Measurements from ENCODE around the gene ZNF700.
A peak's percentile ranks its signal among the peaks of the same experiment; 100 is the strongest.
"Not testable (repeated sequence)": the region's sequence is repeated elsewhere in the genome, so short reads cannot be mapped to it uniquely, and the experiment has no call there.

The ZNF700 gene

GRCh38 chr19:11924886-11925650 is at the start of gene ZNF700:
ZNF700 (plus strand) TSS chr19:11925107; CDS start chr19:11925211, 104 bp downstream.
- peak; percentile 97 for DNase-seq

- not testable (repeated sequence) for DNase-seq
Observed at GRCh38 chr19:11879687-11880266, 45.1 kb upstream of the ZNF700 start.

- DNase-seq = no peak
Observed at GRCh38 chr19:11880598-11880997, 44.3 kb upstream of the ZNF700 start.

- DNase-seq = peak; percentile 50
Observed at GRCh38 chr19:11881151-11881800, 43.6 kb upstream of the ZNF700 start.

- DNase-seq = no peak
Observed at GRCh38 chr19:11882606-11883005, 42.3 kb upstream of the ZNF700 start.

- no peak for DNase-seq
Observed at GRCh38 chr19:11887234-11887610, 37.7 kb upstream of the ZNF700 start.

- DNase-seq = peak; percentile 12
Observed at GRCh38 chr19:11887611-11888531, 37.0 kb upstream of the ZNF700 start, which contains the start of gene ZNF69. ZNF69 (plus strand) TSS chr19:11887782; CDS start chr19:11887924, 142 bp downstream.

GRCh38 chr19:11889901-11890300 is 35.0 kb upstream of the ZNF700 start:
- DNase-seq = not testable (repeated sequence)

GRCh38 chr19:11890634-11891033 is 34.3 kb upstream of the ZNF700 start:
- no peak for DNase-seq

GRCh38 chr19:11894851-11895250 is 30.1 kb upstream of the ZNF700 start:
- no peak for DNase-seq

- DNase-seq = no peak
Observed at GRCh38 chr19:11902228-11902627, 22.7 kb upstream of the ZNF700 start.

GRCh38 chr19:11905928-11906327 is 19.0 kb upstream of the ZNF700 start:
- no peak for DNase-seq

- not testable (repeated sequence) for DNase-seq
Observed at GRCh38 chr19:11911937-11912336, 13.0 kb upstream of the ZNF700 start.

- not testable (repeated sequence) for DNase-seq
Observed at GRCh38 chr19:11914417-11915051, 10.4 kb upstream of the ZNF700 start.

GRCh38 chr19:11921852-11922495 is 2.9 kb upstream of the ZNF700 start:
- DNase-seq = no peak

- not testable (repeated sequence) for DNase-seq
Observed at GRCh38 chr19:11925651-11926187, 812 bp downstream of the ZNF700 start.

- DNase-seq = no peak
Observed at GRCh38 chr19:11927227-11927626, 2.3 kb downstream of the ZNF700 start.

GRCh38 chr19:11931051-11931450 is 6.1 kb downstream of the ZNF700 start:
- DNase-seq = no peak

GRCh38 chr19:11931513-11931912 is 6.6 kb downstream of the ZNF700 start:
- DNase-seq = no peak

- not testable (repeated sequence) for DNase-seq
Observed at GRCh38 chr19:11935829-11936228, 10.9 kb downstream of the ZNF700 start.

- not testable (repeated sequence) for DNase-seq
Observed at GRCh38 chr19:11938383-11938782, 13.5 kb downstream of the ZNF700 start.

Measured in NCI-H1105 (cell line).